ENCODE data around the gene CAMK1D.
A peak's percentile ranks its signal among the peaks of the same experiment; 100 is the strongest.

The CAMK1D gene

DNA sequence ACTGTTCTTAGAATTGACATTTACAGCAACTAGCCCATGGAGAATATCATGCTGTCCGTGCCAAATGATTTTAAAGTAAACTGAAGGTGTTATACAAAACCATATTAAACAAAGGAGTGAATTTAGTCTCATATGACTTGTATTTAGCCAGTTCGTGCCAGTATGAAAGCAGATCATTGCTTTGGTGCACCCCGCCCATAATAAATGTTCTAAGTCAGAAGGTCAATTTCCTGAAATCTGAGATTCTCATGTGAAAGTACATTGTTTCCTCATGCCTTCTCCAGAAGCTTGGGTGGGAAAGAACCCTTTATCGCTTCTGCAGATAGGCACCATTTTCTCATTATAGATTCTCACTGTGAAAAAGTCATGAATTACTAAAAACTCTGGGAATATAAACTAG, 106.4 kb downstream of the CAMK1D start:
- no peak for DNase-seq
- Histone ChIP-seq H3K4ac (ENCODE audit: low read depth, low read length) (no peak overlapping the region), H3K27me3 (ENCODE audit: insufficient read depth, low read length, poor library complexity) (no peaks in the 10 kb centered on the region), H4K8ac (ENCODE audit: low read depth, low read length) (no peak overlapping the region), H3K4me3 (ENCODE audit: low read length) (no peak overlapping the region), H3K79me1 (ENCODE audit: low read length) (no peaks in the 10 kb centered on the region), H3K4me1 (ENCODE audit: control insufficient read depth, low read depth, low read length) (no peaks in the 10 kb centered on the region), H3K18ac (ENCODE audit: low read length) (no peak overlapping the region), H3K36me3 (ENCODE audit: control insufficient read depth, insufficient read depth, low read length) (no peaks in the 10 kb centered on the region), H3K56ac (ENCODE audit: low read length) (no peak overlapping the region), H2BK15ac (replicated peaks; ENCODE audit: low read depth) (no peak overlapping the region), H4K5ac (ENCODE audit: low read length) (no peak overlapping the region), H3K79me2 (ENCODE audit: control insufficient read depth, insufficient read depth, low read length) (no peaks in the 10 kb centered on the region), H3K9ac (ENCODE audit: low read length) (no peak overlapping the region), H3K27ac (ENCODE audit: low read depth, low read length) (no peak overlapping the region), H2BK120ac (ENCODE audit: low read depth, low read length) (no peak overlapping the region), H2AK5ac (ENCODE audit: low read length) (no peak overlapping the region), H2BK5ac (ENCODE audit: low read length) (no peak overlapping the region), H3K4me2 (ENCODE audit: low read length) (no peak overlapping the region), H3K23ac (ENCODE audit: low read length) (no peak overlapping the region)
- no CpG with 5 or more reads among the region's 4 CpGs for WGBS (ENCODE audit: extremely low coverage, insufficient coverage, low lambda C conversion rate)

DNA sequence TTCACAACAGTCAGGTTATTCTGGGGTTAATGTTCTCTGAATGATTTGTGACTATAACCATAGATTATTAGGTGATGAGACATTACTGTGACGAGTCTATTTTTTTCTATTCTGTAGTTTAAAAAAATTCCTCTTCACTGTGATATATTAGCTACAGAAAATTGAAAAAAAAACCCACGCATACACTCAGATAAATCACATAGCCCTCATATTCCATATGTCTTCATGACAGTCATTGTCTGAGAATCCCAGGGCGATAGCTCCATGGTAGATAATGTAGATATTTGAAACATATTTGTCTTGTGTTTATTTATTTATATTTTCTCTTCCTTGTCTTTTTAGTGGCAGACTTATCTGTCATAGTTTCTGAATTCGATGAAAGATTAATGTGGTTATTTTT, 110.0 kb downstream of the CAMK1D start:
- no peak overlapping the region for H3K4me3 ChIP-seq (ENCODE audit: low read length)

DNA sequence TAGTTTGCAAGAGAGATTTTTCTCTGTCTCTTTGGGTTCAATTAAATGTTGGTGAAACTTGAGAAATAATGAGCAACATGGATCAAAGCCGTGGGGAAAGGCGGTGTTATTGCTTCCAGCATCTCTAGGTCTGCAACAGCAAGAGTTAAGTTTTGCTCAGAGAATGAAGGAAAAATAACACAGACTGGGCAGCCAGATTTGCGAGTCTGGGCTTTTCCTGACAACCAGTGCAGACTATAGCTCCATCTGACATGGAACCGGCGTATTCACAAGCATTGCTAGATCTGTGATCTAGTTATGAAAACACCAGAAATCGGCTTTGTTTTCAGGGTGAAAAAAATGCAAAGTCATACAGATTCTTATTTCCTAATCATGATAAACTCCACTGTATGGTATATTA, 110.4 kb downstream of the CAMK1D start:
- Histone ChIP-seq H3K4me3 (ENCODE audit: low read length) (no peak overlapping the region), H3K27me3 (ENCODE audit: insufficient read depth, low read length, poor library complexity) (no peaks in the 10 kb centered on the region), H2AK5ac (ENCODE audit: low read length) (no peak overlapping the region)

More for the DNA sequence above, 110.0 kb downstream of the CAMK1D start:
- Histone ChIP-seq H3K9ac (ENCODE audit: low read length) (no peak overlapping the region), H2BK5ac (ENCODE audit: low read length) (no peak overlapping the region), H2BK15ac (replicated peaks; ENCODE audit: low read depth) (no peak overlapping the region), H2AK5ac (ENCODE audit: low read length) (no peak overlapping the region), H3K79me2 (ENCODE audit: control insufficient read depth, insufficient read depth, low read length) (no peaks in the 10 kb centered on the region), H3K36me3 (ENCODE audit: control insufficient read depth, insufficient read depth, low read length) (no peaks in the 10 kb centered on the region), H3K4ac (ENCODE audit: low read depth, low read length) (no peak overlapping the region), H3K27me3 (ENCODE audit: insufficient read depth, low read length, poor library complexity) (no peaks in the 10 kb centered on the region), H2BK120ac (ENCODE audit: low read depth, low read length) (no peak overlapping the region), H3K18ac (ENCODE audit: low read length) (no peak overlapping the region), H4K8ac (ENCODE audit: low read depth, low read length) (no peak overlapping the region), H3K23ac (ENCODE audit: low read length) (no peak overlapping the region), H3K56ac (ENCODE audit: low read length) (no peak overlapping the region), H3K4me2 (ENCODE audit: low read length) (no peak overlapping the region), H3K27ac (ENCODE audit: low read depth, low read length) (no peak overlapping the region), H4K5ac (ENCODE audit: low read length) (no peak overlapping the region), H3K4me1 (ENCODE audit: control insufficient read depth, low read depth, low read length) (no peaks in the 10 kb centered on the region), H3K79me1 (ENCODE audit: low read length) (no peaks in the 10 kb centered on the region)
- DNase-seq: no peak
- 100% methylated on average over 1 of the region's 4 CpGs for WGBS (ENCODE audit: extremely low coverage, insufficient coverage, low lambda C conversion rate)

DNA sequence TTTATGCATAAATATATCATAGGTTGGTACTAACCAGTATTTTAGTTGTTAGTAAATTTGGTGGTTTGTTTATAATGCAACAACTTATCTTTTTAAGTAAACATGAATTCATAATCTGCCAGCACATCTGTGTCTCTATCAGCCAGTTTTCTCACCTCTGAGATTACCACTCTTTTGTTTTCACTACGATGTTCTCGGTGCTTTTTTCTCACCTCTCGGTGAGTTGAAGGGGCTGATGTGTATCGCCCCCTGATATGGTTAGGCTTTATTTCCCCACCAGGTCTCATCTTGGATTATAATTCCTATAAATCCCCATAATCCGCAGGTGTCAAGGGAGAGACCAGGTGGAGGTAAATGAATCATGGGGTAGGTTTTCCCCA, 114.1 kb downstream of the CAMK1D start:
- Histone ChIP-seq H2BK120ac (ENCODE audit: low read depth, low read length) (no peak overlapping the region), H3K79me1 (ENCODE audit: low read length) (no peaks in the 10 kb centered on the region), H3K18ac (ENCODE audit: low read length) (no peak overlapping the region), H4K5ac (ENCODE audit: low read length) (no peak overlapping the region), H3K4me1 (ENCODE audit: control insufficient read depth, low read depth, low read length) (no peaks in the 10 kb centered on the region), H3K56ac (ENCODE audit: low read length) (no peak overlapping the region), H3K79me2 (ENCODE audit: control insufficient read depth, insufficient read depth, low read length) (no peaks in the 10 kb centered on the region), H3K36me3 (ENCODE audit: control insufficient read depth, insufficient read depth, low read length) (no peaks in the 10 kb centered on the region), H3K27me3 (ENCODE audit: insufficient read depth, low read length, poor library complexity) (no peaks in the 10 kb centered on the region), H2BK5ac (ENCODE audit: low read length) (no peak overlapping the region), H3K4me3 (ENCODE audit: low read length) (no peak overlapping the region), H2AK5ac (ENCODE audit: low read length) (no peak overlapping the region), H2BK15ac (replicated peaks; ENCODE audit: low read depth) (no peak overlapping the region), H3K9ac (ENCODE audit: low read length) (no peak overlapping the region), H3K4me2 (ENCODE audit: low read length) (no peak overlapping the region), H3K23ac (ENCODE audit: low read length) (no peak overlapping the region), H3K4ac (ENCODE audit: low read depth, low read length) (no peak overlapping the region), H4K8ac (ENCODE audit: low read depth, low read length) (no peak overlapping the region), H3K27ac (ENCODE audit: low read depth, low read length) (no peak overlapping the region)
- DNase-seq: peak; percentile 59
- WGBS (ENCODE audit: extremely low coverage, insufficient coverage, low lambda C conversion rate): no CpG with 5 or more reads among the region's 5 CpGs

More for the DNA sequence above, 110.4 kb downstream of the CAMK1D start:
- Histone ChIP-seq H3K36me3 (ENCODE audit: control insufficient read depth, insufficient read depth, low read length) (no peaks in the 10 kb centered on the region), H3K9ac (ENCODE audit: low read length) (no peak overlapping the region), H2BK120ac (ENCODE audit: low read depth, low read length) (no peak overlapping the region), H4K8ac (ENCODE audit: low read depth, low read length) (no peak overlapping the region), H3K18ac (ENCODE audit: low read length) (no peak overlapping the region), H3K4me1 (ENCODE audit: control insufficient read depth, low read depth, low read length) (no peaks in the 10 kb centered on the region), H3K4ac (ENCODE audit: low read depth, low read length) (no peak overlapping the region), H3K23ac (ENCODE audit: low read length) (no peak overlapping the region), H2BK5ac (ENCODE audit: low read length) (no peak overlapping the region), H3K79me2 (ENCODE audit: control insufficient read depth, insufficient read depth, low read length) (no peaks in the 10 kb centered on the region), H3K27ac (ENCODE audit: low read depth, low read length) (no peak overlapping the region), H3K4me2 (ENCODE audit: low read length) (no peak overlapping the region), H4K5ac (ENCODE audit: low read length) (no peak overlapping the region), H3K79me1 (ENCODE audit: low read length) (no peaks in the 10 kb centered on the region), H3K56ac (ENCODE audit: low read length) (no peak overlapping the region), H2BK15ac (replicated peaks; ENCODE audit: low read depth) (no peak overlapping the region)
- WGBS (ENCODE audit: extremely low coverage, insufficient coverage, low lambda C conversion rate): no CpG with 5 or more reads among the region's 6 CpGs
- no peak for DNase-seq

DNA sequence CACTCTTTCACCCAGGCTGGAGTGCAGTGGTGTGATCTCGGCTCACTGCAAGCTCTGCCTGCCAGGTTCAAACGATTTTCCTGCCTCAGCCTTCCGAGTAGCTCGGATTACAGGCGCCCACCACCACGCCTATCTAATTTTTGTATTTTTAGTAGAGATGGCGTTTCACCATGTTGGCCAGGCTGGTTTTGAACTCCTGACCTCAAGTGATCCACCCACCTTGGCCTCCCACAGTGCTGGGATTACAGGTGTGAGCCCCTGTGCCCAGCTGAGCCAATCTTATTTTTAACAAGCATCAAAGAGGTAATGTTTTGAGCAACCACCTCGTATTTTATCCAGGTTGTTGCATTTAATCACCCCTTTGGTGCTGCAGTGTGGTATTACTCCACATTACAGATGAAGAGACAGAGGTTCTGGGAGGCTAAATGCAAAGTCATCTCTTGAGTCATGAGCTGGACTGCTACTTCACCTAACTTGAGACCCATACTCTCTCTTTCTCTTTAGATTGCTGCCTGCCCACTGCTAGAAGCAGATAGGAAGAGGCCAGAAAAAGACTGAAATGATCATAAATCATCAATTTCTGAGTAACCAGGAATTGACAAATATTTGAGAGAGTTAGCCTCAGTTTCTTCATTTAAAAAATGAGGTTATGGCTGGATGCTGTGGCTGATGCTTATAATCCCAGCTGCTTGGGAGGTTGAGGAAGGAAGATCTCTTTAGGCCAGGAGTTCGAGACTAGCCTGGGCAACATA, 116.2 kb downstream of the CAMK1D start:
- no peak overlapping the region for H3K4ac ChIP-seq (ENCODE audit: low read depth, low read length)
- no peak overlapping the region for H3K56ac ChIP-seq (ENCODE audit: low read length)
- no peak overlapping the region for H2BK5ac ChIP-seq (ENCODE audit: low read length)
- H3K4me3 ChIP-seq (ENCODE audit: low read length): no peak overlapping the region
- H2BK120ac ChIP-seq (ENCODE audit: low read depth, low read length): no peak overlapping the region
- no peak overlapping the region for H4K8ac ChIP-seq (ENCODE audit: low read depth, low read length)
- no peaks in the 10 kb centered on the region for H3K36me3 ChIP-seq (ENCODE audit: control insufficient read depth, insufficient read depth, low read length)
- no peak for DNase-seq
- H3K9ac ChIP-seq (ENCODE audit: low read length): no peak overlapping the region
- no peak overlapping the region for H4K5ac ChIP-seq (ENCODE audit: low read length)
- H3K18ac ChIP-seq (ENCODE audit: low read length): no peak overlapping the region
- no peak overlapping the region for H3K27ac ChIP-seq (ENCODE audit: low read depth, low read length)
- no peak overlapping the region for H3K23ac ChIP-seq (ENCODE audit: low read length)
- no peak overlapping the region for H3K4me2 ChIP-seq (ENCODE audit: low read length)
- H3K79me2 ChIP-seq (ENCODE audit: control insufficient read depth, insufficient read depth, low read length): no peaks in the 10 kb centered on the region
- H3K4me1 ChIP-seq (ENCODE audit: control insufficient read depth, low read depth, low read length): no peaks in the 10 kb centered on the region
- no peak overlapping the region for H2AK5ac ChIP-seq (ENCODE audit: low read length)
- no peaks in the 10 kb centered on the region for H3K27me3 ChIP-seq (ENCODE audit: insufficient read depth, low read length, poor library complexity)
- H3K79me1 ChIP-seq (ENCODE audit: low read length): no peaks in the 10 kb centered on the region
- no CpG with 5 or more reads among the region's 9 CpGs for WGBS (ENCODE audit: extremely low coverage, insufficient coverage, low lambda C conversion rate)
- H2BK15ac ChIP-seq (replicated peaks; ENCODE audit: low read depth): no peak overlapping the region
